ENCODE measurements around the gene CABP1.
"Not testable (repeated sequence)": the region's sequence is repeated elsewhere in the genome, so short reads cannot be mapped to it uniquely, and the experiment has no call there.

The CABP1 gene

DNA sequence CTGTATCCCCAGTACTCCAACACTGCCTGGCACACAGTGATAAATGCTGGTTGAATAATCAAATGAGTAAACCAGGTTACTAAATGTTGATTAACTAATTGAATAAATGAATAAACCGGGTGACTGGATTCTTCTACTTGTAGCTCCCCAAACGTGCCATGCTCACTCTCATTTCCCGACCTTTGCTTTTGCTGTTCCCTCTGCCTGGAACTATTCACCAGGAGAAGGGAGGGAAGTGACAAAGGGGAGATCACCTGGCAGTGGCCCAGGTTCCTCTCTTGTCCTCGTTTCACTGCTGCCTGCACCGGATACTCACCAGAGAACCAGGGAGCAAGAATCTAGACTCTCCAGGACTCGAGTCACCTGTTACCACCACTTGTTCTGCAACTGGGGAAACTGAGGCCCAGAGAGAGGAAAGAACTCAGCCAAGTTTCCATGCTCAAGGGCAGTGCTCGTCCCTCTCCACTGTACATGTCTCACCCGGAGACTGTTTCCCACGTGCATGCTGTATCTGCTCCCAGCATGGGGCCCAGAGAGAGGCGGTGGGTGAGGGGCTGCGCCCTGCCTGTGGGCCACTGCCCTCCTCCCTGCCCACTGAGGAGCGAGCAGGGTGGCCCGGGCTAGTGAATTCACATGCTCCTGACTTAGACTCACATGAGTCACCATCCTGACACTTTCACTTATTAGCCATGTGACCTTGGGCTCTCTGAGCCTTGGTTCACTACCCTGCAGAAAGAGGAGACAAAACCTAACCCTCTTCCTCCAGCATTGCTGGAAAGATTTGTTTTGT is 41.6 kb upstream of the CABP1 start:
- no peak for DNase-seq (ENCODE audit: low read depth, low spot score)
- POLR2A ChIA-PET, result no interaction called here
- no peak overlapping the region for H3K4me3 ChIP-seq (ENCODE audit: low read depth, low read length)
- CTCF ChIA-PET, result interaction anchor here (1.3 to 1.7 kb wide), 4 partner anchors 15 to 51 kb away, joined by 3 to 8 read pairs (median 4); no protein-coding TSS in a partner anchor
- TF ChIP-seq, protein P1, sequence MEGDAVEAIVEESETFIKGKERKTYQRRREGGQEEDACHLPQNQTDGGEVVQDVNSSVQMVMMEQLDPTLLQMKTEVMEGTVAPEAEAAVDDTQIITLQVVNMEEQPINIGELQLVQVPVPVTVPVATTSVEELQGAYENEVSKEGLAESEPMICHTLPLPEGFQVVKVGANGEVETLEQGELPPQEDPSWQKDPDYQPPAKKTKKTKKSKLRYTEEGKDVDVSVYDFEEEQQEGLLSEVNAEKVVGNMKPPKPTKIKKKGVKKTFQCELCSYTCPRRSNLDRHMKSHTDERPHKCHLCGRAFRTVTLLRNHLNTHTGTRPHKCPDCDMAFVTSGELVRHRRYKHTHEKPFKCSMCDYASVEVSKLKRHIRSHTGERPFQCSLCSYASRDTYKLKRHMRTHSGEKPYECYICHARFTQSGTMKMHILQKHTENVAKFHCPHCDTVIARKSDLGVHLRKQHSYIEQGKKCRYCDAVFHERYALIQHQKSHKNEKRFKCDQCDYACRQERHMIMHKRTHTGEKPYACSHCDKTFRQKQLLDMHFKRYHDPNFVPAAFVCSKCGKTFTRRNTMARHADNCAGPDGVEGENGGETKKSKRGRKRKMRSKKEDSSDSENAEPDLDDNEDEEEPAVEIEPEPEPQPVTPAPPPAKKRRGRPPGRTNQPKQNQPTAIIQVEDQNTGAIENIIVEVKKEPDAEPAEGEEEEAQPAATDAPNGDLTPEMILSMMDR (IDR thresholded peaks at IDR 0.05; ENCODE audit: insufficient read depth, low read length, missing control alignments), result no peak

DNA sequence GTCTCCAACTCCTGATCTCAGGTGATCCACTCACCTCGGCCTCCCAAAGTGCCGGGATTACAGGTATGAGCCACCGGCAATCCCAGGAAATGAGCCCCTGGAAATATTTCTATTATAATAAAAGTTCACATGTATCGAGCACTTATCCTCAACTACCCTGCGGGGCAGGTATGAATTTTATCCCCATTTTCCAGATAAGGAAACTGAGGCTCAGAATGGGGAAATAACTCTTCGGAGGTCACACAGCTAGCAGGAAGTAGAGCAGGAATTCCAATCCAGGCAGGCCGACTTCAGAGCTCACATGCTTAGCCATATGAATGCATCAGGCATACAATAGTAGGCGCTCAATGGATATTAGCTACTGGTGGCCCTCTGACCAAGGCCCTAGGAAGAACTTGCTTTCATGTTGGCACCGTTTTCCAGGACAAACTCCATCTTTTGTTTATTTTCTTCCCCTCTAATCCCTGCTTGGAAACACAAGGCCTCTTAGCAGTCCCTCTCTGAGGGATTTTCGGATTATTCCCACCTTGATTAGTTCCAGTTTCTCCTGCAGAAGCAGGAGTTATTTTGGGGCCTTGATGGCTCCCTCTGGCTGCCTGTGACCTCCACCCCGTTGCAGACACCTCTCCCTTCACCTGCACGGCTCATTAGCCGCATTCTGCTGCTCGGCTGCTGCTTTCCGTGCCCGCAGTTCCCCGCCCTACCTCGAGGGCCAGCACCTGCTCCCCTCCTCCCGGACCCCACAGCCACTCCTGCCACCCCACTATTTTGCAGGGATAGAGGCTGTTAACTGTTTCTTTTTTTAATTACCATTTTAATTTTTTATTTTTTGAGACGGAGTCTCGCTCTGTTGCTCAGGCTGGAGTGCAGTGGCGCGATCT is 40.5 kb upstream of the CABP1 start:
- TF ChIP-seq, protein P1 (IDR thresholded peaks at IDR 0.05; ENCODE audit: insufficient read depth, low read length, missing control alignments), result no peak
- no peak for DNase-seq (ENCODE audit: low read depth, low spot score)
- POLR2A ChIA-PET, result no interaction called here
- CTCF ChIA-PET, result interaction anchor here (1.3 kb wide), 1 partner anchor 50 kb away, joined by 3 read pairs; no protein-coding TSS in a partner anchor
- no peak overlapping the region for H3K4me3 ChIP-seq (ENCODE audit: low read depth, low read length)

DNA sequence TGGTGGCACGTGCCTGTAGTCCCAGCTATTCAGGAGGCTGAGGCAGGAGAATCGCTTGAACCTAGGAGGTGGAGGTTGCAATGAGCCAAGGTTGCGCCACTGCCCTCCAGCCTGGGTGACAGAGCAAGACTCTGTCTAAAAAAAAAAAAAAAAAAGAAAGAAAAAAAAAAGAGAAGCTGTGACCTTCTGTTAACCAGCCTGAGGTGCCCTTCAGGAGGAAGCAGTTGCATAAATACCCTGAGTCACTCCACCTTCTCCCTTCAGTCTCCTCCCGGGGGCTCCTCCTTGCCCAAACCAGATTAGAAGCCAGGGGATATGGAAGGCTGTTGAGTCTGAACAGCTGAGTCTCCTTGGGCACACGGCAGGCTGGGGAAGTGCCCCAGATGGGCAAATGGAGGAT is 38.0 kb upstream of the CABP1 start:
- DNase-seq (ENCODE audit: low read depth, low spot score); H3K4me3 ChIP-seq (ENCODE audit: low read depth, low read length); POLR2A ChIA-PET: not testable (repeated sequence)
- CTCF ChIA-PET, result interaction anchor here (0.6 to 2.6 kb wide), 3 partner anchors 14 to 367 kb away, joined by 3 to 9 read pairs (median 3); no protein-coding TSS in a partner anchor

DNA sequence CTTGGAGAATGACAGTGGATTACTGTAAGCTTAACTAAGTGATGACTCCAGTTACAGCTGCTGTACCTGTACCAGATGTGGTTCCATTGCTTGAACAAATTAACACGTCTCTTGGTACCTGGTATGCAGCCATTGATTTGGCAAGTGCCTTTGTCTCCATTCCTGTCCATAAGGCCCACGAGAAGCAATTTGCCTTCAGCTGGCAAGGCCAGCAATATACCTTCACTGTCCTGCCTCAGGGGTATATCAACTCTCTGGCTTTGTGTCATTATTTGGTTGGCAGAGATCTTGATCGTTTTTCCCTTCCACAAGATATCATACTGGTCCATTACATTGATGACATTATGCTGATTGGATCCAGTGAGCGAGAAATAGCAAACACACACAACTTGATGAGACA is 29.9 kb upstream of the CABP1 start:
- ChIA-PET POLR2A (no interaction called here), CTCF (interaction anchor here (1.4 kb wide), 1 partner anchor 39 kb away, joined by 4 read pairs; no protein-coding TSS in a partner anchor)
- no peak for DNase-seq (ENCODE audit: low read depth, low spot score)
- TF ChIP-seq, protein P1 (IDR thresholded peaks at IDR 0.05; ENCODE audit: insufficient read depth, low read length, missing control alignments), result no peak
- no peak overlapping the region for H3K4me3 ChIP-seq (ENCODE audit: low read depth, low read length)

DNA sequence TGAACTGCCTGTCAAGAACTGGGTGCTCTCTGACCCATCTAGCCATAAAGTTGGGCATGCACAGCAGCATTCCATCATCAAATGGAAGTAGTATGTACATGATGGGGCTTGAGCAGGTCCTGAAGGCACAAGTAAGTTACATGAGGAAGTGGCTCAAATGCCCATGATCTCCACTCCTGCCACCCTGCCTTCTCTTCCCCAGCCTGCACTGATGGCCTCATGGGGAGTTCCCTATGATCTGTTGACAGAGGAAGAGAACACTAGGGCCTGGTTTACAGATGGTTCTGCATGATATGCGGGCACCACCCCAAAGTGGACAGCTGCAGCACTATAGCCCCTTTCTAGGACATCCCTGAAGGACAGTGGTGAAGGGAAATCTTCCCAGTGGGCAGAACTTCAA is 28.9 kb upstream of the CABP1 start:
- H3K4me3 ChIP-seq (ENCODE audit: low read depth, low read length); POLR2A ChIA-PET; DNase-seq (ENCODE audit: low read depth, low spot score): not testable (repeated sequence)
- CTCF ChIA-PET, result interaction anchor here (1.4 kb wide), 1 partner anchor 35 kb away, joined by 3 read pairs; no protein-coding TSS in a partner anchor

DNA sequence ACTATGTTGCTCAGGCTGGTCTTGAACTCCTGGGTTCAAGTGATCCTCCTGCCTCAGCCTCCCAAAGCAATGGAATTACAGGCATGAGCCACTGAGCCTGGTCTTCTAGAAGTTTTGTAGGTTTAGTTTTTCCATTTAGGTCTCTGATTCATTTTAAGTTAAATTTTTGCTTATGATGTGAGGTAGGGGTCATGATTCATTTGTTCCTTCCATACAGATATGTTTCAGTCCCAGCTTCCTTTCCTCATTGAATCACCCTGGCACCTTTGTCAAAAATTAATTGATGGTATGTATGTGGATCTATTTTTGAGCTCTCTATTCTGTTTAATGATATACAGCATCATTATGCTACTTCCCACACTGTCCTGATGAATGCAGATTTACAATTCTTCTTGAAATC is 25.6 kb upstream of the CABP1 start:
- ChIA-PET CTCF (interaction anchor here (0.8 kb wide), 1 partner anchor 33 kb away, joined by 3 read pairs; no protein-coding TSS in a partner anchor), POLR2A (no interaction called here)
- TF ChIP-seq, protein P1 (IDR thresholded peaks at IDR 0.05; ENCODE audit: insufficient read depth, low read length, missing control alignments), result no peak
- H3K4me3 ChIP-seq (ENCODE audit: low read depth, low read length), result no peak overlapping the region
- DNase-seq (ENCODE audit: low read depth, low spot score), result no peak

DNA sequence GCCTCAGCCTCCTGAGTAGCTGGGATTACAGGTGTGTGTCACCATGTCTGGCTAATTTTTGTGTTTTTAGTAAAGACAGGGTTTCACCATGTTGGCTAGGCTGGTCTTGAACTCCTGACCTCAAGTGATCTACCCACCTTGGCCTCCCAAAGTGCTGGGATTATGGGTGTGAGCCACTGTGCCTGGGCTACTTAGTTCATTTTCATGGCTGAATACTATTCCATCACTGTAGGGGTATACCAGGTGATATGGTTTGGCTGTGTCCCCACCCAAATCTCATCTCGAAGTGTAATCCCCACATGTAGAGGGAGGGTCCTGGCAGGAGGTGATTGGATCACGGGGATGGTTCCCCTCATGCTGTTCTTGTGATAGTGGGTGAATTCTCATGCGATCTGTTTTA is 23.2 kb upstream of the CABP1 start:
- DNase-seq (ENCODE audit: low read depth, low spot score); POLR2A ChIA-PET; CTCF ChIA-PET: not testable (repeated sequence)

DNA sequence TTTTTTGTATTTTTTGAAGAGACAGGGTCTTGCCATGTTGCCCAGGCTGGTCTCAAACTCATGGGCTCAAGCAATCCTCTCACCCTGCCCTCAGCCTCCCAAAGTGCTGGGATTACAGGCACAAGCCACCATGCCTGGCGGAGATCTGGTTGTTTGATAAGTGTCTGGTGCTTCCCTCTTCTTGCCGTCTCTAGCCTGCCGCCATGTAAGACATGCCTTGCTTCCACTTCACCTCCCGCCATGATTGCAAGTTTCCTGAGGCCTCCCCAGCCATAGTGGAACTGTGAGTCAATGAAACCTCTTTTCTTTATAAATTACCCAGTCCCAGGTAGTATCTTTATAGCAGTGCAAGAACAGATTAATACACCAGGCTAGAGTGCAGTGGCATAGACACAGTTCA is 22.7 kb upstream of the CABP1 start:
- DNase-seq (ENCODE audit: low read depth, low spot score); CTCF ChIA-PET; H3K4me3 ChIP-seq (ENCODE audit: low read depth, low read length); POLR2A ChIA-PET: not testable (repeated sequence)

More for the DNA sequence above, 23.2 kb upstream of the CABP1 start:
- H3K4me3 ChIP-seq (ENCODE audit: low read depth, low read length), result not testable (repeated sequence)

Data from AG04449 (cell line).